Neural cell (in vitro differentiated cells): ENCODE measurements around the gene KCNAB1. TPM values are rescaled to one million over a fixed set of nuclear protein-coding genes. Genes with fewer than 3 reads are reported as not detected.

Source experiments
- H2AFZ ChIP-seq: fragments of 200-600, 300-800 bp; sonication (generic), shearing (Covaris generic); 2 replicates; pipeline ENCODE4 v1.6.0; 2014; ENCODE audit warnings: low read depth, mild to moderate bottlenecking, antibody characterized with exemption, low read length, moderate library complexity
- H3F3A ChIP-seq: fragments of 200-600 bp; shearing (Covaris generic); 2 replicates; pipeline ENCODE4 v1.6.1; 2016; ENCODE audit warnings: mild to moderate bottlenecking, moderate library complexity, mixed read lengths, antibody characterized with exemption, low read length; ENCODE audit not compliant: insufficient read depth, poor library complexity, severe bottlenecking
- H3K27ac ChIP-seq: fragments of 200-600, 300-800 bp; sonication (generic), shearing (Covaris generic); 2 replicates; pipeline ENCODE4 v1.5.1; 2014; ENCODE audit warnings: mild to moderate bottlenecking, low read length, moderate library complexity
- H3K27me3 ChIP-seq: fragments of 300-800, 200-600 bp; sonication (generic), shearing (Covaris generic); 2 replicates; pipeline ENCODE4 v1.6.0; 2014; ENCODE audit warnings: mild to moderate bottlenecking, low read depth, low read length, moderate library complexity; ENCODE audit not compliant: insufficient read depth
- H3K36me3 ChIP-seq: fragments of 300-800, 200-600 bp; sonication (generic), shearing (Covaris generic); 2 replicates; pipeline ENCODE4 v1.5.1; 2014; ENCODE audit warnings: mild to moderate bottlenecking, antibody characterized with exemption, low read length, moderate library complexity; ENCODE audit not compliant: insufficient read depth
- H3K4me2 ChIP-seq: fragments of 300-800, 200-600 bp; sonication (generic), shearing (Covaris generic); 2 replicates; pipeline ENCODE4 v1.6.0; 2014; ENCODE audit warnings: mild to moderate bottlenecking, low read length
- H3K4me3 ChIP-seq: fragments of 300-800, 200-600 bp; sonication (generic), shearing (Covaris generic); 2 replicates; pipeline ENCODE4 v1.5.1; 2014; ENCODE audit warnings: mild to moderate bottlenecking, low read length, moderate library complexity
- H3K79me2 ChIP-seq: fragments of 200-600 bp; shearing (Covaris generic); replicated peaks from 2 replicates; pipeline ENCODE4 v1.6.0; 2014; ENCODE audit warnings: mild to moderate bottlenecking, low read length, moderate library complexity; ENCODE audit not compliant: insufficient read depth
- H3K9ac ChIP-seq: fragments of 300-800, 200-600 bp; sonication (generic), shearing (Covaris generic); 2 replicates; pipeline ENCODE4 v1.6.1; 2016; ENCODE audit warnings: mild to moderate bottlenecking, low read length, mixed read lengths
- H3K9me2 ChIP-seq: fragments of 200-600 bp; shearing (Covaris generic); 2 replicates; pipeline ENCODE4 v1.6.1; 2016; ENCODE audit warnings: mild to moderate bottlenecking, low read length, mixed read lengths; ENCODE audit not compliant: insufficient read depth
- H3K9me3 ChIP-seq: fragments of 200-600, 300-800 bp; sonication (generic), shearing (Covaris generic); 2 replicates; pipeline ENCODE4 v1.6.1; 2016; ENCODE audit warnings: mild to moderate bottlenecking, mixed run types, low read length, moderate library complexity, mixed read lengths
- H4K20me1 ChIP-seq: fragments of 200-600 bp; shearing (Covaris generic); 2 replicates; pipeline ENCODE4 v1.6.1; 2016; ENCODE audit warnings: mild to moderate bottlenecking, mixed run types; ENCODE audit not compliant: insufficient read depth
- EP300 ChIP-seq: fragments of 450-650 bp; conservative IDR thresholded peaks from 2 replicates; pipeline ENCODE4 v1.6.1; 2014; ENCODE audit warnings: antibody characterized with exemption, mild to moderate bottlenecking, moderate library complexity; ENCODE audit not compliant: poor library complexity, severe bottlenecking
- EZH2 ChIP-seq: fragments of 200-600, 300-800 bp; shearing (Covaris generic), sonication (generic); IDR thresholded peaks from 2 replicates; pipeline ENCODE4 v1.6.1; 2014; ENCODE audit warnings: antibody characterized with exemption, low read length, borderline replicate concordance, mild to moderate bottlenecking; ENCODE audit not compliant: insufficient read depth, poor library complexity, severe bottlenecking
- MXI1 ChIP-seq: fragments of 450-650 bp; conservative IDR thresholded peaks from 2 replicates; pipeline ENCODE4 v1.6.1; 2014; ENCODE audit warnings: antibody characterized with exemption, mild to moderate bottlenecking; ENCODE audit not compliant: poor library complexity, severe bottlenecking
- POLR2AphosphoS5 ChIP-seq: IDR thresholded peaks from 2 replicates; pipeline ENCODE4 v1.6.1; 2012
- RAD21 ChIP-seq: fragments of 450-650 bp; conservative IDR thresholded peaks from 2 replicates; pipeline ENCODE4 v1.6.1; 2014; ENCODE audit warnings: antibody characterized with exemption, mild to moderate bottlenecking, moderate library complexity
- SMC3 ChIP-seq: fragments of 450-650 bp; conservative IDR thresholded peaks from 2 replicates; pipeline ENCODE4 v1.6.1; 2014; ENCODE audit warnings: antibody characterized with exemption, mild to moderate bottlenecking, moderate library complexity; ENCODE audit not compliant: poor library complexity
- TAF1 ChIP-seq: IDR thresholded peaks from 2 replicates; pipeline ENCODE4 v1.6.1; 2012; ENCODE audit warnings: low read depth
- polyA plus RNA-seq: library from polyadenylated mRNA; depleted of rRNA; stranded (reverse); fragments of >200 nt; gene quantifications from 2 replicates; pipeline ENCODE4 v1.2.3, GENCODE V29; 2014
- TF ChIP-seq, protein P1 (sequence below): fragments of 450-650 bp; IDR thresholded peaks from 2 replicates; pipeline ENCODE4 v1.5.1; 2014; ENCODE audit warnings: antibody characterized with exemption, mild to moderate bottlenecking, moderate library complexity; ENCODE audit not compliant: poor library complexity, severe bottlenecking
- TF ChIP-seq, protein P2 (sequence below): IDR thresholded peaks from 2 replicates; pipeline ENCODE4 v1.6.1; 2012; ENCODE audit warnings: borderline replicate concordance

KCNAB1 gene
- polyA plus RNA-seq, 1 donor from 2014 or later, result 14.9 TPM

DNA sequence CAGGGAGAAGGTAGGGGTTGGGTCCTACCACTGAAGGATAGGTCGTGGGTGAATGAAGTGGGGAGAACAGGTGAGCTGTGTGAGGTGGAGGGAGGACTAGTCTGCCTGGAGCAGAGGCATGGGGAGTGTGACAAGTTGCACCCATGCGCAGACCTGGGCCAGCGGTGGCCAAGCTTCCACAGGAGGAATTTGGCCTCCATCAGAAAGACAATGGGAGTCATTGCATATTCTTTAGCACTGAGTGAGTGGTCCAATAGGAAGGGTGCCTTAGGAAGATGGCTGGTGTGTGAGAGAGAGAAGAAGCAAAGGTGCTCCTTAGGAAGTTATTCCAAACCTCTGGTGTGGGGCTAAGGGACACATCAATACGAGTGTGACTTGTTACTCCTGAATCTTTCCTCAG is 191.1 kb downstream of the KCNAB1 start:
- no peaks in the 10 kb centered on the region for H4K20me1 ChIP-seq
- H3K9me3 ChIP-seq, result no peaks in the 10 kb centered on the region
- no peaks in the 10 kb centered on the region for H3K27me3 ChIP-seq
- H2AFZ ChIP-seq, result no peak overlapping the region
- peak overlapping the region; percentile 75 for H3K4me2 ChIP-seq
- H3K9me2 ChIP-seq, result no peaks in the 10 kb centered on the region
- H3K4me3 ChIP-seq, result peak overlapping the region; percentile 52
- peaks cover 6% of the 10 kb centered on the region for H3F3A ChIP-seq
- no peak overlapping the region for H3K9ac ChIP-seq
- TF ChIP-seq TAF1, result no peak
- TF ChIP-seq RAD21, result no peak
- no peak for TF ChIP-seq EP300
- TF ChIP-seq POLR2AphosphoS5, result no peak
- no peak for TF ChIP-seq MXI1
- TF ChIP-seq SMC3, result no peak
- TF ChIP-seq, protein P1, sequence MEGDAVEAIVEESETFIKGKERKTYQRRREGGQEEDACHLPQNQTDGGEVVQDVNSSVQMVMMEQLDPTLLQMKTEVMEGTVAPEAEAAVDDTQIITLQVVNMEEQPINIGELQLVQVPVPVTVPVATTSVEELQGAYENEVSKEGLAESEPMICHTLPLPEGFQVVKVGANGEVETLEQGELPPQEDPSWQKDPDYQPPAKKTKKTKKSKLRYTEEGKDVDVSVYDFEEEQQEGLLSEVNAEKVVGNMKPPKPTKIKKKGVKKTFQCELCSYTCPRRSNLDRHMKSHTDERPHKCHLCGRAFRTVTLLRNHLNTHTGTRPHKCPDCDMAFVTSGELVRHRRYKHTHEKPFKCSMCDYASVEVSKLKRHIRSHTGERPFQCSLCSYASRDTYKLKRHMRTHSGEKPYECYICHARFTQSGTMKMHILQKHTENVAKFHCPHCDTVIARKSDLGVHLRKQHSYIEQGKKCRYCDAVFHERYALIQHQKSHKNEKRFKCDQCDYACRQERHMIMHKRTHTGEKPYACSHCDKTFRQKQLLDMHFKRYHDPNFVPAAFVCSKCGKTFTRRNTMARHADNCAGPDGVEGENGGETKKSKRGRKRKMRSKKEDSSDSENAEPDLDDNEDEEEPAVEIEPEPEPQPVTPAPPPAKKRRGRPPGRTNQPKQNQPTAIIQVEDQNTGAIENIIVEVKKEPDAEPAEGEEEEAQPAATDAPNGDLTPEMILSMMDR, result no peak
- no peak for TF ChIP-seq EZH2
- TF ChIP-seq, protein P2, sequence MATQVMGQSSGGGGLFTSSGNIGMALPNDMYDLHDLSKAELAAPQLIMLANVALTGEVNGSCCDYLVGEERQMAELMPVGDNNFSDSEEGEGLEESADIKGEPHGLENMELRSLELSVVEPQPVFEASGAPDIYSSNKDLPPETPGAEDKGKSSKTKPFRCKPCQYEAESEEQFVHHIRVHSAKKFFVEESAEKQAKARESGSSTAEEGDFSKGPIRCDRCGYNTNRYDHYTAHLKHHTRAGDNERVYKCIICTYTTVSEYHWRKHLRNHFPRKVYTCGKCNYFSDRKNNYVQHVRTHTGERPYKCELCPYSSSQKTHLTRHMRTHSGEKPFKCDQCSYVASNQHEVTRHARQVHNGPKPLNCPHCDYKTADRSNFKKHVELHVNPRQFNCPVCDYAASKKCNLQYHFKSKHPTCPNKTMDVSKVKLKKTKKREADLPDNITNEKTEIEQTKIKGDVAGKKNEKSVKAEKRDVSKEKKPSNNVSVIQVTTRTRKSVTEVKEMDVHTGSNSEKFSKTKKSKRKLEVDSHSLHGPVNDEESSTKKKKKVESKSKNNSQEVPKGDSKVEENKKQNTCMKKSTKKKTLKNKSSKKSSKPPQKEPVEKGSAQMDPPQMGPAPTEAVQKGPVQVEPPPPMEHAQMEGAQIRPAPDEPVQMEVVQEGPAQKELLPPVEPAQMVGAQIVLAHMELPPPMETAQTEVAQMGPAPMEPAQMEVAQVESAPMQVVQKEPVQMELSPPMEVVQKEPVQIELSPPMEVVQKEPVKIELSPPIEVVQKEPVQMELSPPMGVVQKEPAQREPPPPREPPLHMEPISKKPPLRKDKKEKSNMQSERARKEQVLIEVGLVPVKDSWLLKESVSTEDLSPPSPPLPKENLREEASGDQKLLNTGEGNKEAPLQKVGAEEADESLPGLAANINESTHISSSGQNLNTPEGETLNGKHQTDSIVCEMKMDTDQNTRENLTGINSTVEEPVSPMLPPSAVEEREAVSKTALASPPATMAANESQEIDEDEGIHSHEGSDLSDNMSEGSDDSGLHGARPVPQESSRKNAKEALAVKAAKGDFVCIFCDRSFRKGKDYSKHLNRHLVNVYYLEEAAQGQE, result no peak
- peak overlapping the region; percentile 63 for H3K27ac ChIP-seq
- no peaks in the 10 kb centered on the region for H3K79me2 ChIP-seq
- H3K36me3 ChIP-seq, result no peaks in the 10 kb centered on the region

DNA sequence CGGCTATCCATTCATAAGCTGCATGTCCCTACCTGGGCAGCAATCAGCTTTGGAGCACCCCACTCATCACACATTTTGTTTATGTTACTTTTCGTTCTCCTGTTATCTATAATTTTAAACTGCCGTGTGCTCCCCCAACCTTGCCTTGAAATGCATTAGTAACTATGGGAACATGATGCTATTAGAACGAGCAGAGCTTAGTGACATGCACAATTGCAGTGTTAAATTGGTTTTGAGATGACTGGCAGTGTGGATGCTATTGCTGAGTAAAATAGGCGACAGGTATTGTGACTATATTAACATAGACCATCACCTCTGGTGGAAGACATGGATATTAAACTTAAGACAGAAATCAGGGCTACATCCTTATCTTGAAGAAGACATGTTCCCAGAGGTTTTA is 191.6 kb downstream of the KCNAB1 start:
- H3F3A ChIP-seq, result peaks cover 6% of the 10 kb centered on the region
- H3K27ac ChIP-seq, result peak overlapping the region; percentile 63
- no peaks in the 10 kb centered on the region for H3K9me2 ChIP-seq
- TF ChIP-seq EZH2 (no peak), POLR2AphosphoS5 (peak; percentile 98), SMC3 (peak; percentile 25), TAF1 (no peak), MXI1 (peak; percentile 56), EP300 (peak; percentile 97), RAD21 (no peak)
- TF ChIP-seq, protein P2, result peak; percentile 83
- TF ChIP-seq, protein P1, result no peak
- peak overlapping the region; percentile 52 for H3K4me3 ChIP-seq
- no peaks in the 10 kb centered on the region for H3K9me3 ChIP-seq
- no peaks in the 10 kb centered on the region for H4K20me1 ChIP-seq
- H3K79me2 ChIP-seq, result no peaks in the 10 kb centered on the region
- no peak overlapping the region for H3K9ac ChIP-seq
- no peak overlapping the region for H2AFZ ChIP-seq
- no peaks in the 10 kb centered on the region for H3K27me3 ChIP-seq
- no peaks in the 10 kb centered on the region for H3K36me3 ChIP-seq
- H3K4me2 ChIP-seq, result peak overlapping the region; percentile 75
